Measurements from ENCODE around the gene LYG1. TPM values are rescaled to one million over a fixed set of nuclear protein-coding genes. Genes with fewer than 3 reads are reported as not detected.

The LYG1 gene
- total and polyA plus RNA-seq, 8 donors = 0.93 to 3.6 (median 2.4) TPM

DNA sequence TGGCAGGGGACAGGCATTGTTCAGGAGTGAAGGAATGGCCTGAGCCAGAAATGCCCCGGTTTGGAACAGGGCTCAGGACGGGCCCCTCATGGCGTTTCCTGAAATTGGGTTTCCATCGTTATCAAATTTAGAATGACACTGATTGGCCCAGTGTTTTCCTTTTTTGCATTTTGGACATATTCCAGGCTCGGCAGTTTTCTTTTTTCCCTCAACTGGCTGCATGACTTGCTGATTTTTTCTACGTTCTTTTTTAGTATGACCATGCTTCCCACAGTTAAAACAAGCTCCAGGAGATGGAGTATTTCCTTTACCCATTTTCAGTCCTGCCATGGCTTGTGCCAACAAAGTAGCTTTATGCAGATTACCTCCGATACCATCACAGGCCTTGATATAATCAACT is 25.1 kb downstream of the LYG1 start:
- intact Hi-C loops (cut with DNase I) = no loop called here
- Histone ChIP-seq H3K4me1 (no peaks in the 10 kb centered on the region), H3K36me3 (no peaks in the 10 kb centered on the region), H3K4me3 (no peak overlapping the region), H3K27me3 (no peaks in the 10 kb centered on the region), H3K9me3 (peaks cover 0 to 20% of the 10 kb centered on the region in 2 donors), H3K27ac (no peak overlapping the region)
- ATAC-seq = no peak
- TF ChIP-seq, protein P1, sequence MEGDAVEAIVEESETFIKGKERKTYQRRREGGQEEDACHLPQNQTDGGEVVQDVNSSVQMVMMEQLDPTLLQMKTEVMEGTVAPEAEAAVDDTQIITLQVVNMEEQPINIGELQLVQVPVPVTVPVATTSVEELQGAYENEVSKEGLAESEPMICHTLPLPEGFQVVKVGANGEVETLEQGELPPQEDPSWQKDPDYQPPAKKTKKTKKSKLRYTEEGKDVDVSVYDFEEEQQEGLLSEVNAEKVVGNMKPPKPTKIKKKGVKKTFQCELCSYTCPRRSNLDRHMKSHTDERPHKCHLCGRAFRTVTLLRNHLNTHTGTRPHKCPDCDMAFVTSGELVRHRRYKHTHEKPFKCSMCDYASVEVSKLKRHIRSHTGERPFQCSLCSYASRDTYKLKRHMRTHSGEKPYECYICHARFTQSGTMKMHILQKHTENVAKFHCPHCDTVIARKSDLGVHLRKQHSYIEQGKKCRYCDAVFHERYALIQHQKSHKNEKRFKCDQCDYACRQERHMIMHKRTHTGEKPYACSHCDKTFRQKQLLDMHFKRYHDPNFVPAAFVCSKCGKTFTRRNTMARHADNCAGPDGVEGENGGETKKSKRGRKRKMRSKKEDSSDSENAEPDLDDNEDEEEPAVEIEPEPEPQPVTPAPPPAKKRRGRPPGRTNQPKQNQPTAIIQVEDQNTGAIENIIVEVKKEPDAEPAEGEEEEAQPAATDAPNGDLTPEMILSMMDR (IDR thresholded peaks at IDR 0.05) = no peak
- DNase-seq = no peak

DNA sequence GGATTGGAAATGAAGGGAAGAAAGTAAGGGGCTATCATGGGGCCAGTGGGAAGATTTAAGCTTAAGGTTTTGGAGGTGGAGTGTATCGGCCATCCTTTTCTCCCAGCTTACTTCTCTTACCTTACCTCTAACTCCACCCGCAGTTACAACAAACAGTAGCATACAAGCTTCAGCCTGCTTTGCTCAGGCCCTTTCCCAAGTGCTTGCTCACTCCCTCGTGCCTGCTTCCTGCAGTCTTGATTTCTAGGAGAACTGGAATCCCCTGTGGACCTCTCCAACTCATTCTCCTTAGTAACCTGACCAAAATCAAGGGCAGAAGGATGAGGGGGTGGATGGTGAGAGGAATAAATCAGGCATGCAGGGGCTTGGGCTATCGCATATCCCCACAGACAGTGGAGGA is 39.8 kb downstream of the LYG1 start:
- TF ChIP-seq, protein P1 (IDR thresholded peaks at IDR 0.05) = no peak
- no peak for ATAC-seq
- DNase-seq = no peak

DNA sequence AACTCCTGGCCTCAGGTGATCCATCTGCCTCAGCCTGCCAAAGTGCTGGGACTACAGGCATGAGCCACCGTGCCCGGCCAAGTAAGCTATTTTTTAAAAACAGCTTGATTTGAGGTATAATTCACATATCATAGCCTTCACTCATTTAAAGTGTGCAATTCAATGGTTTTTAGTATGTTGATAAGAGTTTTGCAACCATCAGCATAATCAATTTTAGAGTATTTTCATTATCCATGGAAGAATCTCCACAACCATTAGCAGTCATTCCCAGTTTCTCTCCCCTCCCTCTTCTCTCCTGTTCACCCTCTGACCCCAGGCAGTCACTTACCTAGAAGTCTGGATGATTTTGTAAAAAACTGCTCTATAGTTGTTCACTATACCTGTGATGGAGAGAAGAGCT is 40.8 kb downstream of the LYG1 start:
- Histone ChIP-seq H3K4me3 (no peak overlapping the region), H3K27me3 (no peaks in the 10 kb centered on the region), H3K9me3 (no peaks in the 10 kb centered on the region), H3K27ac (no peak overlapping the region), H3K4me1 (no peaks in the 10 kb centered on the region), H3K36me3 (no peaks in the 10 kb centered on the region)
- TF ChIP-seq, protein P1 (IDR thresholded peaks at IDR 0.05) = no peak
- ATAC-seq (no peak), DNase-seq (no peak)
- intact Hi-C loops (cut with DNase I) = no loop called here

More for the DNA sequence above, 39.8 kb downstream of the LYG1 start:
- Histone ChIP-seq H3K4me1 (no peaks in the 10 kb centered on the region), H3K27ac (no peak overlapping the region), H3K36me3 (no peaks in the 10 kb centered on the region), H3K27me3 (no peaks in the 10 kb centered on the region), H3K4me3 (no peak overlapping the region), H3K9me3 (no peaks in the 10 kb centered on the region)
- intact Hi-C loops (cut with DNase I) = no loop called here

DNA sequence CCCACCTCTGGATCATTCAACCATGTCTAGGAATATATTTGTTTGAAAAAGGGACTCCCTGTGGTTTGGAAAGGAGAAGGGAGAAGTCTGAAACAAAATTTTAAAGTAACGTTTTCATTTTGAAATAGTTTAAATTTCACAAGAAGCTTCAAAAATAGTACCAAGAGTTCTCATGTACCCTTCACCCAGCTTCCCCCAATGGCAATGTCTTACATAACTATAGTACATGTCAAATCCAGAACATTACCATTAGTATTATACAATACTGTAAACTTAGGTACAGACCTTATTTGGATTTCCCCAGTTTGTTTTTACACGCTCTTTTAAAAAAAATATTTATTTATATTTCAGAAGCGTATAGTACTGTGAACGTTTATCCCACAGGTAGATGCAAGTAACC is 41.5 kb downstream of the LYG1 start:
- DNase-seq (no peak), ATAC-seq (no peak)
- Histone ChIP-seq H3K27me3 (no peaks in the 10 kb centered on the region), H3K27ac (no peak overlapping the region), H3K9me3 (no peaks in the 10 kb centered on the region), H3K4me3 (no peak overlapping the region), H3K4me1 (no peaks in the 10 kb centered on the region), H3K36me3 (no peaks in the 10 kb centered on the region)
- intact Hi-C loops (cut with DNase I) = no loop called here
- TF ChIP-seq, protein P1 (IDR thresholded peaks at IDR 0.05) = no peak

DNA sequence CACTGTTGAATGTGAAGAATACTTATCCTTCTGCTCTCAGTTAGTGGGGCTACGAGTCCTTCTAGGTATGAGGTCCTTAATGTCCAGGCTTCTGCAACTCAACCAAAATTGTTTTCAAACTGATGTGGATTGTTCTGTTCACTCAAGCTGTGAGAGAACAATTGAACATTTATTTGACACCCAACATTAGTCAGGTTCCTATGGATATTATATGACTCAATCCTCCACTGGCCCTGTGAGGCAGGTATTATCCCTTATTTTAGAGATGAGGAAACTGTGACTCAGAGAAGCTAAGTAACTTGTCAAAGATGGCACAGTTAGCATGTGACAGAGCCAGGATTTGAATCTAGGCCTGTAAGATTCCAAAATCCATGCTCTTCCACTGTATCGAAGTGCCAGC is 44.3 kb downstream of the LYG1 start:
- H3K36me3 ChIP-seq = no peaks in the 10 kb centered on the region
- ATAC-seq (no peak), DNase-seq (no peak)
- TF ChIP-seq, protein P1 (IDR thresholded peaks at IDR 0.05) = no peak
- no peaks in the 10 kb centered on the region for H3K4me1 ChIP-seq
- H3K27me3 ChIP-seq = no peaks in the 10 kb centered on the region
- no peaks in the 10 kb centered on the region for H3K9me3 ChIP-seq
- H3K4me3 ChIP-seq = no peak overlapping the region
- intact Hi-C loops (cut with DNase I) = no loop called here
- H3K27ac ChIP-seq = no peak overlapping the region
